GM13976 (cell line): ENCODE data around the gene WWOX.

Source experiments
- DNase-seq: peaks from one replicate; pipeline ENCODE4 v3.0.0; 2012; ENCODE audit warnings: low spot score
- CTCF ChIP-seq: IDR thresholded peaks from 2 replicates; pipeline ENCODE4 v1.5.1; 2012; ENCODE audit warnings: borderline replicate concordance, mild to moderate bottlenecking; ENCODE audit not compliant: insufficient read depth; ENCODE audit errors: extremely low read depth, missing control alignments, control extremely low read depth
- in situ Hi-C: fragments of 300-500 bp; cut with MboI; formaldehyde crosslinking; loops from one replicate; pipeline ENCODE4 v1.12.0; 2022; ENCODE audit warnings: low sequenced_read_pairs, mixed read lengths, inconsistent platforms; ENCODE audit not compliant: unreplicated experiment

Gene WWOX

GRCh38 chr16:78438219-78438618 is 338.8 kb downstream of the WWOX start:
- TF ChIP-seq CTCF = no peak
- in situ Hi-C loops = no loop called here

GRCh38 chr16:78438632-78439031 is 339.2 kb downstream of the WWOX start:
- TF ChIP-seq CTCF = no peak
- in situ Hi-C loops = no loop called here
- DNase-seq = no peak

More at GRCh38 chr16:78438219-78438618, 338.8 kb downstream of the WWOX start:
- no peak for DNase-seq

GRCh38 chr16:78439646-78440045 is 340.2 kb downstream of the WWOX start:
- no peak for TF ChIP-seq CTCF
- DNase-seq = no peak
- in situ Hi-C loops = no loop called here

- TF ChIP-seq CTCF = no peak
- DNase-seq = no peak
- in situ Hi-C loops = no loop called here
Measured at GRCh38 chr16:78441298-78441697, 341.8 kb downstream of the WWOX start.

DNA sequence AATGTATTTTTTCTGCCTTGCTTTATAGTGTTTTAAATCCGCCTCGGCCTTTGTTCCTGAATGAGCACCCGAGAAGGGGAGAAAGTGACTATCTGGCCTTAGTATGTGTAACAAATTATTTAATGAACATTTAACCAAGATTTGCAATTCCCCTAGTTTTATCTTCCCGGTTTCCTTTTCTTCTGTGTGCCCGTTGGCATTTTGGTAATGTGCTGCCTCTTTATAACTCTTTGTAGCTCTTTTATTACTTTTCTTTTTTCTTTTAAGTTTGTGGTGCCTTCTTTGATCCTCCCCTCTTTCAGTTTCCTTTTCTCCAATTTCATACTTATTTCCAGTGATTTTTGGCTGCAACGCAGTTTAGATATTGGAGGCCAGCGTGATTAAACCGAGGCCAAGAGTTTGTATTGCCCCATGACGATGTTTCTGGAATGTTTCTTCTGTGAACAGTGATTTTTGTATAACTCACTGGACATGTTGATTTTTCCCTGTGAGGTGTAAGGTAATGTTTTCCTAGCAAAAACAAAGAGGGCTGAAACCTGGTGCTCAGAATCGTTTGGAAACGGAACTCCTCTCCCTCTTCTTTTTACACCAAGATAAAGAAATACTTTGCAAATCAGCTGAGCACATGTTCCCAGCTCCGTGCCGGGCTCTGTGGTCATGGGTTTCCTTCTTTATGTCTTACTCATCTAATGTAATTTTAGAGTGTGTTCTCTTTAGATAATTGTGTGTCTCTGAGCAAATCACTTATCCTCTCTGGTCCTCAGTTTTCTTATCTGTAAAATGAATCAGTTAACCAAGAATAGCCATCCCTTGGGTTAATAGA is 344.3 kb downstream of the WWOX start:
- DNase-seq = no peak
- in situ Hi-C loops = no loop called here

DNA sequence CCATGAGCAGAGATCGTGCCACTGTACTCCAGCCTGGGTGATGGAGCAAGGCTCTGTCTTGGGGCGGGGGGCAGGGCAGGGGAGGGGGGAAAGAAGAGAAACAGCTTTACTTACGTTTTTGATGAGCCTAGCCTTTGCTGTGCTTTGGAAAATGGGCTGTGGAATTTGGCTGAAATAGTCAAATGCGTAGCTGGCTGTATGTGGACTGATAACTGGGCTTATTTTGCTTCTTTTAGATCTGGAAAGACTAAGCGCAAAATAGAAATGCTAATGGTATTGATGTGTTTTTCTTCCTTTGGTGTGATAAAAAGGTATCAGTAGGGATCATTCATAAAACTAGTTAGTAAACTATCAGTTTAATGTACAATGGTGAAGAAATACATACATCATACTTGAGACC is 346.4 kb downstream of the WWOX start:
- DNase-seq = no peak
- TF ChIP-seq CTCF = no peak
- in situ Hi-C loops = no loop called here

More for the DNA sequence above, 344.3 kb downstream of the WWOX start:
- TF ChIP-seq CTCF = no peak

- in situ Hi-C loops = no loop called here
- DNase-seq = no peak
- no peak for TF ChIP-seq CTCF
Measured at GRCh38 chr16:78446486-78446885, 347.0 kb downstream of the WWOX start.
